HepG2 (cell line): Measurements from ENCODE around the gene STEAP1B. TPM values are rescaled to one million over a fixed set of nuclear protein-coding genes. Genes with fewer than 3 reads are reported as not detected.

ENCODE experiments used
- AHR ChIP-seq: IDR thresholded peaks from 2 replicates; pipeline ENCODE4 v1.6.1; 2018; ENCODE audit warnings: missing genetic modification reagents, missing compliant biosample characterization
- DBP ChIP-seq: sonication (generic); formaldehyde crosslinking; IDR thresholded peaks from 2 replicates; pipeline ENCODE4 v1.4.0; 2020; ENCODE audit warnings: missing genetic modification reagents; ENCODE audit errors: not compliant biosample characterization
- DPF2 ChIP-seq: sonication (generic); formaldehyde crosslinking; IDR thresholded peaks from 2 replicates; pipeline ENCODE4 v1.4.0; 2020; ENCODE audit warnings: mild to moderate bottlenecking, low read depth, missing genetic modification reagents, borderline replicate concordance
- DR1 ChIP-seq: sonication (generic); formaldehyde crosslinking; IDR thresholded peaks from 2 replicates; pipeline ENCODE4 v1.8.0; 2021; ENCODE audit warnings: mild to moderate bottlenecking, missing genetic modification reagents, inconsistent platforms
- KDM6A ChIP-seq: IDR thresholded peaks from 2 replicates; pipeline ENCODE4 v1.6.1; 2016; ENCODE audit warnings: low read depth
- NCOA1 ChIP-seq: sonication (generic); formaldehyde crosslinking; IDR thresholded peaks from 2 replicates; pipeline ENCODE4 v1.9.0; 2021; ENCODE audit warnings: missing genetic modification reagents
- NKX3-1 ChIP-seq: sonication (generic); formaldehyde crosslinking; IDR thresholded peaks from 2 replicates; pipeline ENCODE4 v1.5.0; 2020; ENCODE audit warnings: missing genetic modification reagents
- PATZ1 ChIP-seq: sonication (generic); formaldehyde crosslinking; IDR thresholded peaks from 2 replicates; pipeline ENCODE4 v1.4.0; 2020; ENCODE audit warnings: missing genetic modification reagents
- RELA ChIP-seq: sonication (generic); formaldehyde crosslinking; IDR thresholded peaks from 2 replicates; pipeline ENCODE4 v1.4.0; 2020; ENCODE audit warnings: missing genetic modification reagents
- SIN3A ChIP-seq: IDR thresholded peaks from 2 replicates; pipeline ENCODE4 v1.6.1; 2011; ENCODE audit warnings: low read depth, mild to moderate bottlenecking, control low read depth, low read length, borderline replicate concordance
- SNAPC5 ChIP-seq: sonication (generic); formaldehyde crosslinking; IDR thresholded peaks from 2 replicates; pipeline ENCODE4 v1.8.1; 2023; ENCODE audit warnings: mild to moderate bottlenecking, missing genetic modification reagents, borderline replicate concordance
- THRA ChIP-seq: sonication (generic); formaldehyde crosslinking; IDR thresholded peaks from 2 replicates; pipeline ENCODE4 v1.4.0; 2020; ENCODE audit warnings: missing genetic modification reagents, borderline replicate concordance
- ZBTB26 ChIP-seq: IDR thresholded peaks from 2 replicates; pipeline ENCODE4 v1.6.1; 2016; ENCODE audit warnings: missing compliant biosample characterization, missing genetic modification reagents, borderline replicate concordance
- ZGPAT ChIP-seq: IDR thresholded peaks from 2 replicates; pipeline ENCODE4 v1.6.1; 2016; ENCODE audit warnings: mild to moderate bottlenecking
- ZNF569 ChIP-seq: sonication (generic); formaldehyde crosslinking; IDR thresholded peaks from 2 replicates; pipeline ENCODE4 v1.5.0; 2020; ENCODE audit warnings: mild to moderate bottlenecking, missing genetic modification reagents, moderate library complexity, borderline replicate concordance
- ZNF800 ChIP-seq: sonication (generic); formaldehyde crosslinking; IDR thresholded peaks from 2 replicates; pipeline ENCODE4 v1.4.0; 2020; ENCODE audit warnings: missing genetic modification reagents
- ZUFSP ChIP-seq: sonication (generic); formaldehyde crosslinking; IDR thresholded peaks from 2 replicates; pipeline ENCODE4 v1.9.0; 2021; ENCODE audit warnings: missing genetic modification reagents, mild to moderate bottlenecking, borderline replicate concordance
- polyA plus RNA-seq, 8 experiments: library from polyadenylated mRNA; depleted of rRNA in 3 of 8; stranded (reverse) in 7 of 8; unstranded in 1 of 8; fragments of >200 nt; fragmentation: Illumina TruSeq in 4 of 8; extraction: Trizol in 4 of 8; gene quantifications; 2 replicates each; pipeline versions ENCODE4 v1.2.1 to v1.2.3, GENCODE V29; 2011 to 2016; ENCODE audit warnings: low read depth in 4 of 8, missing spikeins in 1 of 8, mixed read lengths in 1 of 8; ENCODE audit not compliant: insufficient read depth in 1 of 8
- total RNA-seq, 5 experiments: library from RNA; depleted of rRNA; stranded (reverse); fragments of >200 nt; fragmentation: Illumina TruSeq; extraction: Trizol; gene quantifications; 2 replicates each; pipeline ENCODE4 v1.2.3, GENCODE V29; 2016; ENCODE audit warnings: low read depth in 1 of 5

Gene STEAP1B
- total and polyA plus RNA-seq, 2 of the 13 experiments (the other 11 are each of a cell fraction or from before 2014, with no cell fraction given) = not detected

- TF ChIP-seq ZUFSP (CRISPR knock-in tag) = no peak
- TF ChIP-seq DBP (CRISPR knock-in tag) = no peak
- TF ChIP-seq ZNF569 (CRISPR knock-in tag) = no peak
- peak; percentile 61; the same call in 1 of the 2 replicates for TF ChIP-seq PATZ1 (CRISPR knock-in tag)
- TF ChIP-seq NCOA1 (CRISPR knock-in tag) = no peak
- peak; percentile 90 for TF ChIP-seq DPF2 (CRISPR knock-in tag)
- peak; percentile 63; the same call in 1 of the 2 replicates for TF ChIP-seq THRA (CRISPR knock-in tag)
- TF ChIP-seq SNAPC5 (CRISPR knock-in tag) = no peak
- peak; percentile 54; the same call in 1 of the 2 replicates for TF ChIP-seq SIN3A
- TF ChIP-seq ZNF800 (CRISPR knock-in tag) = peak; percentile 45; the same call in 1 of the 2 replicates
- TF ChIP-seq ZGPAT (CRISPR knock-in tag) = peak; percentile 97
- no peak for TF ChIP-seq DR1 (CRISPR knock-in tag)
- no peak for TF ChIP-seq ZBTB26 (CRISPR knock-in tag)
- TF ChIP-seq KDM6A (CRISPR knock-in tag) = peak; percentile 81
- 0 out of 2 replicates have a peak, but pooled peaks have one; percentile 43 for TF ChIP-seq NKX3-1 (CRISPR knock-in tag)
- TF ChIP-seq RELA (CRISPR knock-in tag) = no peak
- TF ChIP-seq AHR = no peak
These were observed 57.7 kb downstream of the STEAP1B start (continued) for GRCh38 chr7:22442187-22442881.
